Fibroblast of the aortic adventitia (primary cell): ENCODE measurements around the gene RASIP1. TPM values are rescaled to one million over a fixed set of nuclear protein-coding genes. Genes with fewer than 3 reads are reported as not detected.

Source experiments
- DNase-seq: peaks from one replicate; pipeline ENCODE4 v3.0.0-alpha.2; 2010; ENCODE audit warnings: low read depth
- H3K4me3 ChIP-seq: 2 replicates; pipeline ENCODE4 v1.5.1; 2011; ENCODE audit warnings: low read depth, mild to moderate bottlenecking, control low read depth, low read length, moderate library complexity
- total RNA-seq: library from RNA; depleted of rRNA; stranded (reverse); fragments of >200 nt; gene quantifications from 2 replicates; pipeline ENCODE4 v1.2.3, GENCODE V29; 2012; ENCODE audit warnings: low replicate concordance
- TF ChIP-seq, protein P1 (sequence below): IDR thresholded peaks from 2 replicates; pipeline ENCODE4 v1.5.1; 2011; ENCODE audit warnings: mild to moderate bottlenecking, low read length, control low read depth, inconsistent platforms; ENCODE audit not compliant: insufficient read depth

The RASIP1 gene
- total RNA-seq, 1 donor = 0.45 TPM

DNA sequence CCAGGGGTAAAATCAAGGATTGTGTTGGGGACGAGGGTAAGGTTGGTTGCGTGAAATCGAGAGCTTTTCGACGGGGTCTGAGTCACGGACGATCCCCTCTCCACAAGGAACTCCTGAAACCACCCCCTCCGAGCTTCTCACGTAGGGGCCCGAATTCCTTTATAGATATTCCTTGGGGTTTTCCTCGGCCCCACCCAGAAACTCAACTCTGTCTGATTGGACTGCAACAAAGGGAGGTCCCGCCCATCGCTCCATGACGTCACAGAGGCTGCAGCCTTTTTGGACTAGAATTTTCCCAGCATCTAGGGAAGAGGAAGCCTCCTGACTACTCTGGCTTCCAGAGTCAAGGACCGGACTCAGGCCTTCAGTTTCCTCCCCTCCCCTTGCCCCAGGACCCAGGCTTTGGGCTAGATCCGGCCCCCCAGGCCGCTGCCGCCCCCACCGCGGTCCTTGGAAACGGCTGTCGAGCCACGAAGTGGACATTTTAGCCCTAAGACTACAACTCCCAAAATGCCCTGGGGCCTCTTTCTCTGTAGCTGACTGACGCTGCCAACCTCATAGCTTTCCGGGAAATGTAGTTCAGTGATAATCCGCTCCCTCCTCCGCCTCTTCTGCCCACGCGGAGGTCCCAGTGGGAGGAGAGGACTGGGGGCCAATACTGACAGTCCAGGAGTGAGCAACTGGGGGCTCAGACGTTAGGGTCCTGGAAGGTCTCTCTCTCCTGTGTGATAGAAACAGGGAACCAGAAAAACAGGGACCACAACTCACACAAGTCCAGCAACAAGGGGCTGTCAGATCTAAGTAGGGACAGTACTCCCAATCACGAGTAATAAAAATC lies 6.5 kb upstream of the RASIP1 start, which contains the start of gene IZUMO1:
TSS of gene IZUMO1 (minus strand) at position 172 of the 838 bp plus-strand sequence. CDS start 1,050 bp downstream, outside the sequence.
- peak; percentile 87 for DNase-seq
- TF ChIP-seq, protein P1, sequence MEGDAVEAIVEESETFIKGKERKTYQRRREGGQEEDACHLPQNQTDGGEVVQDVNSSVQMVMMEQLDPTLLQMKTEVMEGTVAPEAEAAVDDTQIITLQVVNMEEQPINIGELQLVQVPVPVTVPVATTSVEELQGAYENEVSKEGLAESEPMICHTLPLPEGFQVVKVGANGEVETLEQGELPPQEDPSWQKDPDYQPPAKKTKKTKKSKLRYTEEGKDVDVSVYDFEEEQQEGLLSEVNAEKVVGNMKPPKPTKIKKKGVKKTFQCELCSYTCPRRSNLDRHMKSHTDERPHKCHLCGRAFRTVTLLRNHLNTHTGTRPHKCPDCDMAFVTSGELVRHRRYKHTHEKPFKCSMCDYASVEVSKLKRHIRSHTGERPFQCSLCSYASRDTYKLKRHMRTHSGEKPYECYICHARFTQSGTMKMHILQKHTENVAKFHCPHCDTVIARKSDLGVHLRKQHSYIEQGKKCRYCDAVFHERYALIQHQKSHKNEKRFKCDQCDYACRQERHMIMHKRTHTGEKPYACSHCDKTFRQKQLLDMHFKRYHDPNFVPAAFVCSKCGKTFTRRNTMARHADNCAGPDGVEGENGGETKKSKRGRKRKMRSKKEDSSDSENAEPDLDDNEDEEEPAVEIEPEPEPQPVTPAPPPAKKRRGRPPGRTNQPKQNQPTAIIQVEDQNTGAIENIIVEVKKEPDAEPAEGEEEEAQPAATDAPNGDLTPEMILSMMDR = no peak
- peak within 1 kb of the TSS; percentile 64 for H3K4me3 ChIP-seq

DNA sequence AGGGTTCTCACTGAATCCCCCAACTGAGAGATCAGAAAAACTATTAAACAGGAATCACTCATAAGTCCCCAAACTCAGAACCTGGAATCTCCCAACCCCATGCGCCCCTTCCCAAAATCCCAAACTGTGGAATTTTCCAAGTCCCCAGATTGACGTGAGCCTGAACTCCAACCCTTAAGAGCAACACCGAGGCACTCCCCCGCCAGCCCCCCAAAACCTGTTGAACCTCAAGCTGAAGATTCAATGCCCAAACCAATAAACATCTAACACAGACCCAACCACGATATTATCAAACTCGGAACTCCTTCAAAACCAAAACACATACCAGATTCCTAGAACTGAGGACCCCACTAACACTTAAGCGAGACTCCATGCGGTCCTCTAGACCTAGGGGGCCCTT lies 5.7 kb upstream of the RASIP1 start:
- DNase-seq = no peak
- TF ChIP-seq, protein P1 = no peak
- no peak overlapping the region for H3K4me3 ChIP-seq

DNA sequence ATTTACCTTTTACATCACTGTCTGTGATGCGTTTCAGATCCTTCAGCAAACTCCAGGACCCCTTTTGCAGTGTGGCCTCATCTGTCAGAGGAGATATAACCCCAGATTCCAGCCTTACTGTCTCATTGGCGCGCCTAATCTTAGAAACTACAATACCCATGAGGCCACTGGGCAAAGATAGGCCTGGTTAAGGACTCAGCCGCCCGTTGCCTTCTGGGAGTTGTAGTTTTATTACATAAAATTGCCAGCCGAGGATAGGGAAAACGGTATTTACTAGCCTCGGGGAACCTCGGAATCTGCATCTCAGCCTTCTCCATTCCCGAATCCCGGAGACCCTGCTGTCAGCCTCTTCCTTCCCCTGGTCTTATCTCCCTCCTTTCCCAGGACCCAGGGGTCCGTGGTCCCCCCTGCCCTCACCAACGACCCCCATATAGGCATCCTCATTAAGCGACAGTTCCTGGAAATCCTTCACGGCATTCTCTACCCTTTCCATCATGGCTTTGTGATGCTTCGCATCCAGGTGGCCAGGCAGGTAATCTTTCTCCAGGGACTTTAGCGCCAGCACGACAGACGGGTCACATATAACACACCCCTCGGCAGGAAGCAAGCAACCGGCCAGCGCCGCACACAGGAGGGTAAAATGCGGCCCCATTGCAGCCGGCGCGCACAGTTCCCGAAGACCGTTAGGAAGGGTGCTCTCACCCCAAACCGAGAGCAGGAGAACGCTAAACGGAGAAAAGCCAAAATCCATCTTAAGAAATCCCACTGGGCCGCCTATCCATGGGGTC lies 5.0 kb upstream of the RASIP1 start:
- no peak overlapping the region for H3K4me3 ChIP-seq
- DNase-seq = peak; percentile 54
- TF ChIP-seq, protein P1 = no peak

DNA sequence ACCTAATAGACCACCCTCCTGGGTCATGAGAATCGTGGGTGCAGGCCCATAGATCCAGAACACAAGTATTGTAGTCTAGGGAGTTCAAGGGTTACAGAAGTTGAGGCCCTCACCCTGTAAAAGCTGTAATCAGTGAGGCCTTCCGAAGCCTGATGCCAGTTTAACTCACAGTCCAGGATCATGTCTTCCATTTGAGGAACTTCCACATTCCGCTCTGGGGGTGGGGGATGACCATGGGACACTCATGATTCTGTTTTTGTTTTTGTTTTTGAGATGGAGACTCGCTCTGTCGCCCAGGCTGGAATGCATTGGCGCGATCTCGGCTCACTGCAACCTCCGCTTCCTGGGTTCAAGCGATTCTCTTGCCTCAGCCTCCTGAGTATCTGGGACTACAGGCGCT lies 1.7 kb upstream of the RASIP1 start:
- no peak overlapping the region for H3K4me3 ChIP-seq
- TF ChIP-seq, protein P1 = no peak
- no peak for DNase-seq

DNA sequence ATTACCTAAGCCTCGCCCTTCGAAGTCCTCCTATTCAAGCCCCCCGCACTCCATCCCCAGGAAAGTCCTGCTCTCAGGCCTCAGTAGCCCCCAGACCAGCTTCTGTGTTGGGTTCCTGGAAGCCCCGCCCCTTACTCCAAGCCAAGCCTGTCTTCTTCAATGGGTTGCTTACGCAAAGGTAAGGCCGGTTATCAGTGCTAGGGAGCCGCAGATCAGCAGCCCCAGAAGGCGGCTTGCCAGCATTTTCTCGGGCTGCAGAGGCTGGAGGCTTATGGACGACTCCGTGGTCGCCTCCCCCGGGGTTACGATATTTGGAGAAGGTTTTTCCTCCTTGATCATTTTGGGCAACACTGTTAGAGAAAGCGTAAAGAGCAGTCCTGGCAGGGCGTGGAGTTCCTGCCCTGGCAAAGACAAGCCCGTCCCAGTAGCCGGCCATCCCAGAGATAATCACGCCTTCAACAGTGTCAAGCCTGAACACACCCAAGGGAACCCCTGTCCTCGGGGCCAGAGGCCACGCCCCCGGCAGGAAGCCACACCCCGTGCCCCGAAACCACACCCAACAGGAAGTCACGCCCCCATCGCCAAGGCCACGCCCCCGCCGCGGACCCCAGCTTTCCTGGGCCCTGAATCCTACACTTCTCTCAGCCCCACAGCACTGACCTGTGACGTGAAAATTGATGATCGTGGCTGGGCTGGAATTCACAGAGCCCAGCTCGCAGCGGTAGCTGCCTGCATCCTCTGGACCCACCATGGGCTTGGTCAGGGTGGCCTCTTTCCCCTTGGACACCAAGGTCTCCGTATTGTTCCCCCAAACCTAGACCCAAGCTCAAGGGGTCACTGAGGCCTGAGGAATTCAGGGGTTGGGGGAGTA lies 954 bp upstream of the RASIP1 start:
- TF ChIP-seq, protein P1 = no peak
- DNase-seq = no peak

More for the DNA sequence above, 954 bp upstream of the RASIP1 start:
- H3K4me3 ChIP-seq = no peak overlapping the region
